Cerebellar nuclear complex (tissue), 1 donor: ENCODE results near the gene GNB5.
"Not testable (repeated sequence)": the region's sequence is repeated elsewhere in the genome, so short reads cannot be mapped to it uniquely, and the experiment has no call there.

Source experiments
- DNase-seq, 2 experiments: peaks; one replicate each; lab custom pipeline; 2025; lab: John Stamatoyannopoulos, UW

The GNB5 gene

DNA sequence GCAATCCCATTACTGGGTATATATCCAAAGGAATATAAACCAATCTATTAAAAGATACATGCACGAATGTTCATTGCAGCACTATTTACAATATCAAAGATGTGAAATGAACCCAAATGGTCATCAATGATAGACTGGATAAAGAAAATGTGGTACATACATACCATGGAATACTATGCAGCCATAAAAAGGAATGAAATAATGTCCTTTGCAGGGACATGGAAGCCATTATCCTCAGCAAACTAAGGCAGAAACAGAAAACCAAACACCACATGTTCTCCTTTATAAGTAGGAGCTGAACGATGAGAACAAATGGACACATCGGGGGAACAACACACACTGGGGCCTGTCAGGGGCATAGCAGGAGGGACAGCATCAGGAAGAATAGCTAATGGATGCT lies 21.0 kb downstream of the GNB5 start:
- not testable (repeated sequence) for DNase-seq

DNA sequence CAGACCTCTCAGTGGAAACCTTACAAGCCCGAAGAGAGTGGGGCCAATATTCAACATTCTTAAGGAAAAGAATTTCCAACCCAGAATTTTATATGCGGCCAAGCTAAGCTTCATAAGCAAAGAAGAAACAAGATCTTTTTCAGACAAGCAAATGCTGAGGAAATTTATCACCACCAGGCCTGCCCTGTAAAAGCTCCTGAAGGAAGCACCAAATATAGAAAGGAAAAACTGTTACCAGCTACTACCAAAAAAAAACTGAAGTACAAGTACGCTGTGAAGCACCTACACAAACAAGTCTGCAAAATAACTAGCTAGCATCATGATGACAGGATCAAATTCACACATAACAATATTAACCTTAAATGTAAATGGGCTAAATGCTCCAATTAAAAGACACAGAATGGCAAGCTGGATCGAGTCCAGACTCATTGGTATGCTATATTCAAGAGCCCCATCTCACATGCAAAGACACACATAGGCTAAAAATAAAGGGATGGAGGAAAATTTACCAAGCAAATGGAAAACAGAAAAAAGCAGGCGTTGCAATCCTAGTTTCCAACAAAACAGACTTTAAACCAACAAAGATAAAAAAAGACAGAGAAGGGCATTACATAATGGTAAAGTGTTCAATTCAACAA lies 25.6 kb downstream of the GNB5 start:
- DNase-seq, result not testable (repeated sequence)

DNA sequence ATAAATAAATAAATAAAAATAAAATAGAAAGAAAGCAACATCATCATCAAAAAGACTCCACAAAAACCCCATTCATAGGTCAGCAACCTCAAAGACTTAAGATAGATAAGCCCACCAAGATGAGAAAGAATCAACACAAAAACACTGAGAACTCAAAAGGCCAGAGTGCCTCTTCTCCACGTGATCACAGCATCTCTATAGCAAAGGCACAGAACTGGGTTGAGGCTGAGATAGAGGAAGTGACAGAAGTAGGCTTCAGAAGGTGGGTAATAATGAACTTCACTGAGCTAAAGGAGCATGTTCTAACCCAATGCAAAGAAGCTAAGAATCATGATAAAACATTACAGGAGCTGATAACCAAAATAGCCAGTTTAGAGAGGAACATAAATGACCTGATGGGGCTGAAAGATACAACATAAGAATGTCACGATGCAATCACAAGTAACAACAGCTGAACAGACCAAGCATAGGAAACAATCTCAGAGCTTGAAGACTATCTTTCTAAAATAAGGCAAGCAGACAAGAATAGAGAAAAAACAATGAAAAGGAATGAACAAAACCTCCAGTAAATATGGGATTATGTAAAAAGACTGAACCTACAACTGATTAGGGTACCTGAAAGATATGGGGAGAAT lies 26.4 kb downstream of the GNB5 start:
- DNase-seq, result no peak

DNA sequence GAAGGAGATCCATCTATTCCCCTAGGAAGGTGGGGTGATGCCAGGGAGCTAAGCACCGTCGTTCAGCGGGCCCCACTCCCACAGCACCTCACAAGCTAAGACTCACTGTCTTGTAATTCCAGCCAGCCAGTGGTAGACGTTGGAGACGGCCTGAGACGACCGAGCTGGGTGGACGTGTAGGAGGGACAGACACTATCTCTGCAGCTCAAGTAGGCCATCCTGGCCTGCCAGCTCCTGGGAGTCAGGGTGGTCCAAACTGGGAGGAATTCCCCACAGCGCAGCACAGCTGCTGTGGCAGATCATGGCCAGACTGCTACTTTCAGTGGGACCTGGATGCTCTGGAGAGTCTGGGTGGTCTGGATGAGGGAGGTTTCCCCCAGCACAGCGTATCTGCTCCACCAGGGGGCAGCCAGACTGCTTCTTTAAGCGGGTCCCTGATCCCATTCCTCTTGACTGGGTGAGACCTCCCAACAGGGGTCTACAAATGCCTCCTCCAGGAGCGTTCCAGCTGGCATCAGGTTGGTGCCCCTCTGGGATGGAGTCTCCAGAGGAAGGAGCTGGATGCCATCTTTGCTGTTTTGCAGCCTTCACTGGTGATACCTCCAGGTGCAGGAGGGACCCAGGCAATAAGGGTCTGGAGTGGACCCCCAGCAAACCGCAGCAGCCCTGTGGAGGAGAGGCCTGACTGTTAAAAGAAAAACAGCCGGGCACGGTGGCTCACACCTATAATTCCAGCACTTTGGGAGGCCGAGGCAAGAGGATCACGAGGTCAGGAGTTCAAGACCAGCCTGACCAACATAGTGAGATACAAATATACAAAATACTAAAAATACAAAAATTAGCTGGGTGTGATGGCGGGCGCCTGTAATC lies 27.6 kb downstream of the GNB5 start:
- DNase-seq, result no peak

DNA sequence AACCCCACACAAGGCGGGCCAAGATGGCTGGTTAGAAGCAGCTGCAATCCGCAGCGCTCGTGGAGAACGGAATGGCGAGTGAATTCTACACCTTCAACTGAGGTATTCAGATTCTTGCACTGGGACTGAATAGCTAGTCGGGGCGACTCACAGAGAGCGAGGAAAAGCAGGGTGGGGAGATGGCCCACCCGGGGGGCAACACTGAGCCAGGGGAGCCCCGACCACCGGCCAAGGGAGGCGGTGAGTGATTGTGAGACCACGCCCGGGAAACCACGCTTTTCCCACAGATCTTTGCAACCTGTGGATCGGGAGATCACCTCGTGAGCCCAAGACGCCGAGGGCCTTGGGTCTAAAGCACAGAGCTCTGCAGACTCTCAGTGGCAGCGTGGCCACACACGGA lies 28.3 kb downstream of the GNB5 start:
- no peak for DNase-seq

DNA sequence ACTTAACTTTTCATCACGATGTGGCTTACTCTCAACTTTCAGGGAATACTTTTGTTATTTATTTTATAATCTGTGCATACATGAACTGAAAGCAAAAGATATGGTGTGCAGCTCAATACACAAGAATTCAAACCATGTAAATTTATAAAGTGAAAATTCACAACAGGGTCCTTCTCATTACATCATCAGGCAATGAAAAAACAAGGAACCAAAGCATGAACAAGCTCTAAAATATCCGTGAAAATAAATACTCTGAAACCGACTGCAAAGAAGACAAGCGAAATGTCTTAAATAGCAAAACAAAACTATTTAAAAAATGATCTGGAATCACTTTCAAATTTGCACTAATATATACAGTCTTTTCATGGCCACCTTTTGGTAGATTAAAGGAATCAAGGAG lies 28.9 kb downstream of the GNB5 start:
- DNase-seq, result no peak

DNA sequence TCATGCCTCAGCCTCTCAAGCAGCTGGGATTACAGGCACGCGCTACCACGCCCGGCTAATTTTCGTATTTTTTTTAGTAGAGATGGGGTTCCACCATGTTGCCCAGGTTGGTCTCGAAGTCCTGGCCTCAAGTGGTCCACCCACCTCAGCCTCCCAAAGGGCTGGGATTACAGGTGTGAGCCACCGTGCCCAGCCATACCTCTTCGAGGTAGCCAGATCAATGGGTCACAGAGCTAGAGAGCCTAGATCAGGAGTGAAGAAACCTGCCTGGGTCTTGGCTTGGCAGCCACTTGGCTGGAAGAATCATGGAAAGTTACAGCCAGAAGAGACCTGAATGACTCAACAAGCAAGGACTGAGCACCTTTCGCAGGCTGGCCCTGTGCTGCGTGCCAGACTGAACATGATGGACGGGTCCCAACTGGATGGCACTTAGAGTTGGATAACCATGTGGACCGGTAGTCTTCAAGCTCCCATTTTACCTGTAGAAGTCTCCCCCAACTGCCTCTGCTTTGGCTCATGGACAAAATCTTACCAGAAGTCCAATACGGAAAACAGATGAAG lies 29.7 kb downstream of the GNB5 start:
- DNase-seq, result no peak

DNA sequence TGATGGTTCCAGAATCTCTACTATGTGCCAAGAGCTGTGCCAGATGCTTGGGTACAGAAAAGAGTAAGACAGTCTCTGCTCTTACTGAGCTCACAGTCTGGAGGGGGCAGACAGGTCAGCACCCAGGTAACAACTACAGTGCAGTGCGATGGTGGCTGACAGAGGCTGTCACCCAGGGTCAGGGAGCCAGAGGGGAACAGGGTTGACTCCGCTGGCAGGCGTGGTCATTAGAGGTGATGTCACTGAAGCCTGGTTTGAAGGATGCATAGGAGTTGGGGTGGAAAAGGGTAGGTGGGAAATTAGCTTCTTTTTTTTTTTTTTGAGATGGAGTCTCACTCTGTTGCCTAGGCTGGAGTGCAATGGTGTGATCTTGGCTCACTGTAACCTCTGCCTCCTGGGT lies 31.5 kb downstream of the GNB5 start:
- DNase-seq, result no peak

DNA sequence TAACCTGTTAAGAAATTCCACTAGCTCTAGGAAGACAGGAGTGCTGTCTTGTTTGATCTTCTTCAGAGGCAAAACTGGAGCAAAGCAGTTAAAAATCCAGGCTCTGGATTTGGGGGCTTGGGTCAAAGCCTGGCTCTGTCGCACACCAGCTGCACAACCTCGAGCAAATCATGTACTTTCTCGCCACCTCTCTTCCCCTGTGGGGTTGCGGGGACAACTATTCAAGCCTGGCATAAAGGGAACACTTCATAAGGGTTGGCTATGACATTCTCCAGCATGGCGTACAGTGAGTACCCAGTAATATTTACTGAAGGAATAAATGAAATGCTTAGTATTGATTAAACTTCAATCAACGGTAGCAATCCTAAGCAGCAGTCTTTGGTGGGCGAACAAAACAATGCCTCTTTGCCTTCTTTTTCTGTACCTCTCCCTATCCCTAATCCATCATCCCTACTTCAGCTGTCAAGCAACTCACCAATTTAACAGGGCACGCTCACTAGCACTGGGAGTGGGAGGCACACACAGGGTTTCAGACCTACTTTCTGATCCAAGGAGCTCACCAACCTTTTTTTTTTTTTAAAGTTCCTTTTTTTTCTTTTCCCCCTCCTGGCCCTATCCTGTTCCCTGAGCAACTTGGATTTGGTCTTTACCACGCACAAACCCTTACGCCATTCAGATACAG lies 33.0 kb downstream of the GNB5 start:
- no peak for DNase-seq

DNA sequence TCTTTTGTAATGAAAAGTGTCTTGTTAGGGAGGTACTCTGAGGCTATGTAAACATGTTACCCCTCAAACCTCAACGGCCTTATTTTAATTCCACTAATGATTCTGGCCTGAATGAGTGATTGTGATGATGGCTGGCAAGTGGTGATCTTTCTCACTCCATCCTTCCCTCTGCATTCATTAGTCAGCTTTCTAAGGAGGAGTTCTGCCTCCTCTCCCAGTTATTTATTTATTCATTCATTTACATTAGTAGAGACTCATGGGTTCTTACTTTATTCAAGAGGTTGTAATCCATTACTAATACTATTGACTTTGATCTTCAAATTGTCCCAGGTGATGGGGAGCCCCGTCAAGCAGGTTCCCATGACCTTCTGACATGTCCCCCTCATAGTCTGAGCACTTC lies 35.3 kb downstream of the GNB5 start:
- DNase-seq, result no peak

DNA sequence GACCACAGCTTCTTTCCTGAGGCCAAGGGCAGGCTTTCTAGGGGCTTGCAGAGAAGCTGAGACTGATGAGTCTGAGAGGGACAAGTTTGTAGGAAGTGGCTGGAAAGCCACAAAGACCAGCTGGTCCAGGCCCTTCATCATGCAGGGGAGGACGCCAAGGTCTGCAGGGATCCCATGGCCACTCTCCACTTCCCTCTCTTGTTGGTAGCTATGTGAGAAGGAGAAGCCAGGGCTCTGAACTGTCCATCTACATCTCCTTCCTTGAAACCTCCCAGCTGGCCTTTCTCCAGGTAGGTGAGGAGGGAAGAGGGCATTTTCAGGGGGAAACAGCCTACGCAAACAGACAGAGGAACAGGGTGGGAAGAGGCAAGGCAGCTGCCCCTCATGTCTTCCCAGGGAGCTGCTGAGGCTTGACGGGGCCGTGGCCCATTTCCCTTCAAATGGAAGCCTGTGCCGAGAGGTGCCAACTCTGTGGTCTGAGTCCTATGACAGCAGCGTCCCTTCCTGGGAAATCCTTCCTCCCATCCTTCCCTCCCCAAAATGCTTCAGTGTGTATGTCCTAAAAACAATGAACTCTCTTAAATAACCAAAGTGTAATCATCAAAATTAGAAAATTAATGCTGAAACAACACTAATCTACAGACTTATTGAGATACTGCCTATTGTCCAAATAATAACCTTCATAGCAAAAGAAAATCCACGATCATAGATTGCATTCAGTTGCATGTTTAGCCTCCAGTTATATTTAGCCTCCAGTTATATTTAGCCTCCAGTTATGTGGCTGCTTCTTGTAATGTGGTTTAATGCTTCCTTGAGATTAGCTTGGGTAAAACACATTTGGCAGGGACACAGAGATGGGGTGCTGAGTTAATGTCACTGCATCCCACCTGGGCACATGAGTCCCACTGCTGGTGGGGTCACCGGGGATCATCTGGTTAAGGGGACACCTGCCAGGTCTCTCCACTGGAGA lies 36.0 kb downstream of the GNB5 start:
- DNase-seq, result no peak

DNA sequence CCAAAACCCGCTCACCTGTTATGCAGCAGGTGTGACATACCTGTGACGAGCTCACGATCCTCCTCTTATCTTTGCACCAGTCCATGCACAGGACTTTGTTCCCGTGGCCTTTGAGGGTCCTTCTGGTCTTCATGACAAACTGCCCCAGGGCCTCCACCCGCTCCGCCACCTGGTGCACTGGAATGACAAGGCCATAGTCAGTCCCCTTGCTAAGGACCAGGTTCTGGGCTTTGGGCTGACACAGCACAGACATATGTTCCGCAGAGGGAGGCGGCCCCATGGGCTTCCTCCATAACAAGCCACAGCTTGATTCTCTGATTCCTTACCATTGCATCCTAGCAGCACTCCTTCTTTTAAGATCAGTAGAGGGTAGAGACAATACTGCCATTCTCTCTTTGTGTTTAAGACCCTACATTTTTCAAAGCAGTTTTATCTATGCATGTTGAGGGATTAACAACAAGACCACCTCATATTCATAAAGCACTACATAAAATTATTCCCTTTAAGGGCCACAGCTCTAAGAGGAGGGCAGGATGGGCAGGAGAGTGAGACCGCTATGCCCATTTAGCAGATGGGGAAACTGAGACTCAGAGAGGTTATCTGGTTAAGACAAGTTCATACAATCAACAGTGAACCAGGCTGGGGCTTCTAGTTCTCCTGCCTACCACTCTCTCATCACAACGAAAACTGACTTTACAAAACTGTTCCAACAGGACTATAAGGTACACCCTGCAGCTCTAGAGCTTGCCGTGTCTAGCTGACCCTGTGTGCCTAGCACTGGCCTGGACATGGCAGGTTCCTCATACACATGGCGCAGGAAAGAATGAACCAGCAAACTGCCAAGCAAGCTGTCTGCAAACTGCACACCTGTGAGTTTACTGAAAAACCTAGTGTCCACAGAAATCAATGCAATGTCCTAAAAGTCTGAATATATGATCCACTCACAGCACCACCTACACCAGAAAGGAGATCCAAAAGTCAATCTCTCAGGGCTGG lies 37.0 kb downstream of the GNB5 start:
- DNase-seq, result no peak

DNA sequence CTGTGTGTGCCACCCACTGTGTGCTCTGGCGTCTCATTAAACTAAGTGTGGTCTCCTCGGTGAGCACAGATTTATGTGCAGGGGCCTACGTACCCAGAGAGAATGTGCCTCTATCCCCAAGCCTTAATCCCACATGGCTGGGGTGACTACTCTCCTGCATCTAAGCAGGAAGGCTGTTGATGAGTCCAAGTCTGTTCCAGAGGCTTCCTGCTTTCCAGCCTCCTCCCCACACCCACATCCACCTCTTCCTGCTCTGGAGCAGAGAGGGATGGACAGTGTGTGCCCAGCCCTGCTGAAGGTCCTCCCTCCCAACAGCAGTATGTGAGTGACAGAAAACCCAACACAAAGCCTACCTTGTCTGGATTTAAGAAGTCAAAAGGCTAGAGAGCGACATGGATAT lies 39.8 kb downstream of the GNB5 start:
- DNase-seq, result no peak

DNA sequence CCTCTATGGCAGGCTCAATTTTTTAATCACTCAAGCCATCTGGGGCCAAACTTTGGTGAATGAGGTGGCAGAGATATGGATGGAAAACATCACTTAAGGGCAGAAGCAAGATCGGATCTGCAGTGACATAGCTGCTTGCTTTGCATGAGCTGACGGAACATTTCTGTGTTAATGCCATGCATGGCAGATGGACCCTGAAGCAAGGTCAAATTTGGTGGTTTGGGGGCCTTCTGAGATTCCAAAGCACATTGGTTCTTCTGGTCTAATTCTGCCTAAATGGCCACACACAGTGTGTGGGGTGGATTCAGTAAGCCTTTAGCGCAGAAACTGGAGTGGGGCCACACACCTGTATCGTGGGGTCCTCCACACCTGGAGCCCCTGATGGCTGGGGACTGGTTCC lies 40.3 kb downstream of the GNB5 start:
- DNase-seq, result no peak

DNA sequence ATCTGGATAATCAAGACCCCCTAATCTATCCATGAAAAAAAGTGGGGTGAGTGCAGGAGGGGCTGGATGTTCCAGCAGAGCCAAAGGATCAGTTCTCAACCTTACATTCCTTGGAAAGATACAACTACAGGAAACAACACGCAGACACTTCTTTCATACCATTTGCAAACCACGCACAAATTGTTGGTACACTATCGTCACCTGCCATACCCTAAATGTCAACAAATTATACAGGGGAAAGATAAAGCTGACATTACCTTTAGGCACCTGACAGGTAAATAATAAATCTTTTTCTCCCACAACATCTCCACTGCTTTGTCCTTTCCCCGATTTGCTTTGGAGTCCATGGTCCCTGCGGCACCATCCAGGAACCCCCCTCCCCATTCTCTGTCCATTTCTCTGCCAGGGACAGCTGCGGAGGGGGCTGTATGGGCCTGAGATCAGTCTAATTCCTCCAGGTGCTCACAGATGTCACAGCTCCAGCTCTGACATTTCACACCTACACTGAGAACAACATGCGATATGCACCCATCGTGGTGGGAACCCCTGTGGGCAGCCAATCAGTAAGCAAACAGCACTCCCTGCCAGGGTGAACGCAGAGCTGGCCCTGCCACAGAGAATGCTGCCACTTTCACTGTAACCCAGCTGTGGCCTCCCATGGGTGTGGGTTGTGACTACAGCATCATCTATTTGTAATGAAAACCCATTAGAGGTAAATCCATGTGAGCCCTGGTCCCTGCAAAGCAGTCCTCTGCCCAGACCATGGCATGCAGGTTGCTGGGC lies 41.0 kb downstream of the GNB5 start:
- no peak for DNase-seq

DNA sequence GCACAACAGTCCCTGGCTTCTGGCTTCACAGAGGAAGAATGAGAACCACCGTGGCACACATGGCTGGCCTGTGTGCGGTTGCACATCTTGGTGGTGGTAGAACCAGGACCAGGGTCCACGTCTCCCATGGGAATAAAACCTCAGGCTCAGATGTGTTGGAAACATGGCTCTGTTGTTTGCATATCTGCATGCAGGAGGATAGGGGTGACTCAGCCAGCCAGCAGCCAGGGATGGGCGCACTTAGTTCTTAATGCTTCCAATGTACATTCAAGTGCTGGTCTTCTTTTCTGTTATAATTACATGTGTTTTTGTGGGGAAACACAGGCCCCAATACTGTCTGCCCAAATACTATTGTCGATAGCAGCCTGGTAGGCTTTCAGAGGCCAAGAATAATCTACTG lies 42.8 kb downstream of the GNB5 start:
- DNase-seq, result no peak

DNA sequence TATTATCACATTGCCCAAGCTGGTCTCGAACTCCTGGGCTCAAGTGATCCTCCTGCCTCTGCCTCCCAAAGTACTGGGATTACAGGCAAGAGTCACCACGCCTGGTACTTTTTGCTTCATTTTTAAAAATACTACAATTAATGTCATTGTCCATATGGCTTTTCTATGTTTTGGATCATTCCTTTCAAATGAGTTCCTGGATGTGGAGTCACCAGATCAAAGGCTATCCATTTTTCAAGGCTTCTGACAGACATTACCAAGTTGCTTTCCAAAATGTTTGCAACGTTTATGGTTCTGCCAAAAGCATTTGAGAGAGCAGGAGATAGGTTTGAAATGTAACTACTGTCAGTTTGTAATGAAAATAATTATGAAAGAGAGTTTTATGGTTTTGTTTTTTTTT lies 44.4 kb downstream of the GNB5 start:
- DNase-seq, result no peak

DNA sequence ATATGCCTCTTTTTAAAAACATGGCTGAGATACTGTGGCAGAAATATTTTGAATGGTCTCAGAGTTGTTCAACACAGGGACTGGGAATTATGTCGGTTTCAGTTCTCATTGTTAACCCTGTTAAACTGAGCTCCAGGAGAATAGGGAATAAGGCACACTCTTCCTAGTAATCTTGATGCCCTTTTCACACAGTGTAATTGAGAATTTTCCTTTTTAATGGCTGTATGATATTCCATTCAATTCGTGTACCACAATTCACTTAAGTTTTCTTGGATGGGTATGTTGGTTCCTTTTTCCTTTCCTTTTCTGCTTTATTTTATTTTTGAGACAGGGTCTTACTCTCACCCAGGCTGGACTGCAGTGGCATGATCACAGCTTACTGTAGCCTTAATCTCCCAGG lies 44.9 kb downstream of the GNB5 start:
- DNase-seq, result no peak

DNA sequence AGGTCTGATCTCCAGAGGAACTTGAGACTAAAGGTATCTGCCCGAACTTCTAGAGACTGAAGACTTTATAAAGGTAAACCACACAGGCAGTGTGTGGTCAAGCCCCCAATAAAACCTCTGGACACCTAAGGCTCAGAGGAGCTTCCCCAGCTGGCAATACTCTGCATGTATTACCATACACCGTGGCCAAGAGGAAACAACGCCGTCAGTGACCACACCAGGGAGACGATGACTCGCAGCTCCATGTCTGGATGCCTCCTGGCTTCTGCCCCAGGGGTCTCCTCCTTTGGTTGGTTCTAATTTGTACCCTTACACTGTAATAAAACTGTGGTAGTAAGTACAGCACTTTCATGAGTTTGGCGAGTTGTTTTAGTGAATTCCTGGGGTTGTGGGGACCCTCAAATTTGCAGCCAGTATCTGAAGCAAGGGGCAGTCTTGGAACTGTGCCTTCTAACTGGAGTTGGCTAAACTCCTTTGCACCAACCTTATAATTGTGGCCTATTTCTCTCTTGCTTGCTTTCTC lies 46.5 kb downstream of the GNB5 start:
- DNase-seq, result no peak
